Measurements from ENCODE around the gene ATP8B4.

DNA sequence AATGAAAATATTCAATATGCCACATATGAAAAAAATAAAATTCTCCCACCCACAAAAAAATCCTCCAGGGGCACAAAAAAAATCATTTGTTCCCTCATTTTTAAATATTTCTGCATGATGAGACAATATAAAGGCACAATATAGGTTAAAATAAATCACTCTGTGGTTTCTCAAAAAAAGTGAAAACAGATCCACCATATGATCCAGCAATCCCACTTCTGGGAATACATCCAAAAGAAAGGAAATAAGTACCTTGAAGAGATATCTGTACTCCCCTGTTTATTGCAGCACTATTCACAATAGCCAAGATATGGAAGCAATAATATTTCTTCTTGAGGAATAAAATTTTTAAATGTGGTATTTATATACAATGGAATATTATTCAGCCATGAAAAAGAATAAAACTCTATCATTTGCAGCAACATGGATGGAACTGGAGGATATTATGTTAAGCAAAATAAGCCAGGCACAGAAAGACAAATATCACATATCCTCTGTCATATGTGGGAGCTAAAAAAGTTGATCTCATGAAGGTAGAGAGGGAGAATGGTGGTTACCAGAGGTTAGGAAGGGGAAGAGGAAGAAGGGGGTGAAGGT lies 1.5 kb downstream of the ATP8B4 start:
- TF ChIP-seq, protein P1, sequence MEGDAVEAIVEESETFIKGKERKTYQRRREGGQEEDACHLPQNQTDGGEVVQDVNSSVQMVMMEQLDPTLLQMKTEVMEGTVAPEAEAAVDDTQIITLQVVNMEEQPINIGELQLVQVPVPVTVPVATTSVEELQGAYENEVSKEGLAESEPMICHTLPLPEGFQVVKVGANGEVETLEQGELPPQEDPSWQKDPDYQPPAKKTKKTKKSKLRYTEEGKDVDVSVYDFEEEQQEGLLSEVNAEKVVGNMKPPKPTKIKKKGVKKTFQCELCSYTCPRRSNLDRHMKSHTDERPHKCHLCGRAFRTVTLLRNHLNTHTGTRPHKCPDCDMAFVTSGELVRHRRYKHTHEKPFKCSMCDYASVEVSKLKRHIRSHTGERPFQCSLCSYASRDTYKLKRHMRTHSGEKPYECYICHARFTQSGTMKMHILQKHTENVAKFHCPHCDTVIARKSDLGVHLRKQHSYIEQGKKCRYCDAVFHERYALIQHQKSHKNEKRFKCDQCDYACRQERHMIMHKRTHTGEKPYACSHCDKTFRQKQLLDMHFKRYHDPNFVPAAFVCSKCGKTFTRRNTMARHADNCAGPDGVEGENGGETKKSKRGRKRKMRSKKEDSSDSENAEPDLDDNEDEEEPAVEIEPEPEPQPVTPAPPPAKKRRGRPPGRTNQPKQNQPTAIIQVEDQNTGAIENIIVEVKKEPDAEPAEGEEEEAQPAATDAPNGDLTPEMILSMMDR (IDR thresholded peaks at IDR 0.05): no peak
- TF ChIP-seq POLR2AphosphoS5 (IDR thresholded peaks at IDR 0.05; ENCODE audit: low read depth, low read length) (no peak), TCF7L2 (IDR thresholded peaks at IDR 0.05; ENCODE audit: low read depth, low read length) (no peak), SIN3A (IDR thresholded peaks at IDR 0.05; ENCODE audit: borderline replicate concordance, insufficient read depth, low read depth, low read length) (no peak)

Measured in Panc1 (cell line).